HCT116 (cell line): ENCODE measurements around the gene GH2. TPM values are rescaled to one million over a fixed set of nuclear protein-coding genes. Genes with fewer than 3 reads are reported as not detected.
"Not testable (repeated sequence)": the region's sequence is repeated elsewhere in the genome, so short reads cannot be mapped to it uniquely, and the experiment has no call there.

Experiments used
- ATAC-seq: fragments of 200-7000 bp; cut with Tn5 transposase; 2 replicates; pipeline ENCODE4 v1.9.1; 2020; ENCODE audit warnings: mild to moderate bottlenecking, moderate library complexity
- BruUV-seq: library from RNA; stranded (reverse); fragments of 400-500 nt; replicated peaks from 2 replicates; lab custom pipeline; 2021; lab: Mats Ljungman, UMichigan
- CTCF ChIA-PET: fragments of 300-600 bp; sonication (Branson Sonifier 250); formaldehyde crosslinking; loops from one replicate; lab custom pipeline; 2021; ENCODE audit warnings: antibody characterized with exemption; lab: Charles Lee
- POLR2A ChIA-PET: fragments of 300-600, 350-600 bp; sonication (Branson Sonifier 250); formaldehyde crosslinking; loops from one replicate; lab custom pipeline; 2021; ENCODE audit warnings: antibody characterized with exemption; lab: Charles Lee
- RAD21 ChIA-PET, 2 experiments: fragments of 300-600 bp; sonication (Branson Sonifier 250); formaldehyde crosslinking; loops; one replicate each; lab custom pipeline; 2023; ENCODE audit warnings: low total read pairs in 2 of 2; ENCODE audit not compliant: uncharacterized antibody in 2 of 2, unreplicated experiment in 2 of 2, low non-redundant PET in 1 of 2; lab: Charles Lee
- DNase-seq: peaks from one replicate; pipeline ENCODE4 v3.0.0-alpha.2; 2010; ENCODE audit warnings: low read depth, low spot score
- H2AFZ ChIP-seq: fragments of 200-600 bp; shearing (Covaris generic), sonication (generic); 2 replicates; pipeline ENCODE4 v1.6.1; 2017; ENCODE audit warnings: low read depth, mixed run types, mixed read lengths, antibody characterized with exemption, low read length; ENCODE audit not compliant: poor library complexity, severe bottlenecking
- H3K27ac ChIP-seq: 2 replicates; pipeline ENCODE4 v1.5.1; 2012; ENCODE audit warnings: low read depth, low read length
- H3K27me3 ChIP-seq: fragments of 200-600 bp; sonication (generic); 2 replicates; pipeline ENCODE4 v1.6.1; 2016; ENCODE audit warnings: mixed run types, low read length, mixed read lengths; ENCODE audit not compliant: insufficient read depth
- H3K36me3 ChIP-seq, 2 experiments: fragments of 200-500 bp in 1 of 2; fragments of 200-600 bp in 1 of 2; sonication (Bioruptor generic) in 1 of 2; sonication (generic) in 1 of 2; 2 replicates each; pipeline versions ENCODE4 v1.5.1 to v1.6.1; 2014 to 2016; ENCODE audit warnings: low read length in 2 of 2, inconsistent platforms in 1 of 2, mixed read lengths in 1 of 2, mixed run types in 1 of 2; ENCODE audit not compliant: insufficient read depth in 2 of 2, control insufficient read depth in 1 of 2
- H3K4me1 ChIP-seq, 2 experiments: fragments of 200-600 bp in 1 of 2; sonication (generic) in 1 of 2; 2 replicates each; pipeline versions ENCODE4 v1.5.1 to v1.6.1; 2012 to 2017; ENCODE audit warnings: low read length in 2 of 2, inconsistent platforms in 1 of 2, mild to moderate bottlenecking in 1 of 2, mixed read lengths in 1 of 2, mixed run types in 1 of 2, moderate library complexity in 1 of 2; ENCODE audit not compliant: insufficient read depth in 2 of 2, control insufficient read depth in 1 of 2
- H3K4me2 ChIP-seq: fragments of 200-600 bp; sonication (generic); 2 replicates; pipeline ENCODE4 v1.6.1; 2017; ENCODE audit warnings: mixed run types, low read length, mixed read lengths
- H3K4me3 ChIP-seq, 2 experiments: fragments of 200-600 bp in 1 of 2; sonication (generic) in 1 of 2; replicated peaks in 1 of 2; 2 replicates each; pipeline ENCODE4 v1.5.1; 2011 to 2016; ENCODE audit warnings: low read length in 2 of 2, control low read depth in 1 of 2, low read depth in 1 of 2, mild to moderate bottlenecking in 1 of 2, mixed read lengths in 1 of 2, mixed run types in 1 of 2
- H3K79me2 ChIP-seq: fragments of 200-600 bp; sonication (generic); 2 replicates; pipeline ENCODE4 v1.6.1; 2017; ENCODE audit warnings: mild to moderate bottlenecking, mixed run types, low read length, moderate library complexity, mixed read lengths; ENCODE audit not compliant: insufficient read depth
- H3K9ac ChIP-seq: fragments of 200-600 bp; sonication (generic); 2 replicates; pipeline ENCODE4 v1.6.1; 2016; ENCODE audit warnings: low read length, mixed read lengths
- H3K9me2 ChIP-seq: fragments of 200-600 bp; sonication (generic), shearing (Covaris generic); 2 replicates; pipeline ENCODE4 v1.6.1; 2017; ENCODE audit warnings: mixed run types, mild to moderate bottlenecking, moderate library complexity; ENCODE audit not compliant: insufficient read depth
- H3K9me3 ChIP-seq, 2 experiments: fragments of 200-500 bp in 1 of 2; fragments of 200-600 bp in 1 of 2; sonication (Bioruptor generic) in 1 of 2; sonication (generic) in 1 of 2; 2 replicates each; pipeline ENCODE4 v1.6.1; 2014 to 2017; ENCODE audit warnings: low read length in 2 of 2, mixed read lengths in 2 of 2, inconsistent platforms in 1 of 2, low read depth in 1 of 2, mild to moderate bottlenecking in 1 of 2, mixed run types in 1 of 2, moderate library complexity in 1 of 2; ENCODE audit not compliant: control insufficient read depth in 1 of 2, insufficient read depth in 1 of 2
- H4K20me1 ChIP-seq: fragments of 200-600 bp; sonication (generic), shearing (Covaris generic); 2 replicates; pipeline ENCODE4 v1.6.1; 2017; ENCODE audit warnings: mixed run types, mild to moderate bottlenecking, moderate library complexity; ENCODE audit not compliant: insufficient read depth
- CEBPB ChIP-seq: IDR thresholded peaks from 2 replicates; pipeline ENCODE4 v1.6.1; 2012; ENCODE audit warnings: low read depth
- ELF1 ChIP-seq: IDR thresholded peaks from 2 replicates; pipeline ENCODE4 v1.6.1; 2012; ENCODE audit warnings: low read depth, borderline replicate concordance
- intact Hi-C: fragments of 100-400 bp; cut with micrococcal nuclease; formaldehyde crosslinking; loops from 2 replicates; pipeline ENCODE4 v1.10.0; 2022
- total RNA-seq: library from RNA; stranded (reverse); gene quantifications from one replicate; pipeline ENCODE4 v1.2.1, GENCODE V29; 2021; ENCODE audit not compliant: unreplicated experiment
- TF ChIP-seq, protein P1 (sequence below): IDR thresholded peaks from 2 replicates; pipeline ENCODE4 v1.6.1; 2012; ENCODE audit warnings: low read depth
- TF ChIP-seq, protein P2 (sequence below): IDR thresholded peaks from 2 replicates; pipeline ENCODE4 v1.6.1; 2012

GH2 gene
- total RNA-seq, 1 experiment from 2014 or later: not detected

DNA sequence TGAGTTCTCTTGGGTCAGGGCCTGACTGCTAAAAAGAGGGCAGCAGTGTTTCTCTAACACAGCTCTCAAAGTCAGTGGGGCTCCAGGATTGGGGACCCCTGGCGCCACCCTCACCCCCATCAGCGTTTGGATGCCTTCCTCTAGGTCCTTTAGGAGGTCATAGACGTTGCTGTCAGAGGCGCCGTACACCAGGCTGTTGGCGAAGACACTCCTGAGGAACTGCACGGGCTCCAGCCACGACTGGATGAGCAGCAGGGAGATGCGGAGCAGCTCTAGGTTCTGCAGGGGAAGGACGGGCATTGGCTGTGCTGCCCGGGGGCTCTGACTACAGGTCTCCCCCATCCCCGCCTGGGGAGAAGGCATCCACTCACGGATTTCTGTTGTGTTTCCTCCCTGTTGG lies 35.9 kb upstream of the GH2 start:
- ATAC-seq (no peak), DNase-seq (no peak)
- Histone ChIP-seq H3K9me2 (no peaks in the 10 kb centered on the region), H3K4me3 (no peak overlapping the region), H3K27me3 (no peaks in the 10 kb centered on the region), H3K9me3 (no peaks in the 10 kb centered on the region), H2AFZ (no peak overlapping the region), H3K79me2 (no peaks in the 10 kb centered on the region), H3K4me1 (no peaks in the 10 kb centered on the region), H3K27ac (no peak overlapping the region), H3K4me2 (no peak overlapping the region), H4K20me1 (no peaks in the 10 kb centered on the region), H3K9ac (no peak overlapping the region), H3K36me3 (no peaks in the 10 kb centered on the region)
- BruUV-seq: no TSS peak
- TF ChIP-seq ELF1 (no peak), CEBPB (no peak)
- TF ChIP-seq, protein P1, sequence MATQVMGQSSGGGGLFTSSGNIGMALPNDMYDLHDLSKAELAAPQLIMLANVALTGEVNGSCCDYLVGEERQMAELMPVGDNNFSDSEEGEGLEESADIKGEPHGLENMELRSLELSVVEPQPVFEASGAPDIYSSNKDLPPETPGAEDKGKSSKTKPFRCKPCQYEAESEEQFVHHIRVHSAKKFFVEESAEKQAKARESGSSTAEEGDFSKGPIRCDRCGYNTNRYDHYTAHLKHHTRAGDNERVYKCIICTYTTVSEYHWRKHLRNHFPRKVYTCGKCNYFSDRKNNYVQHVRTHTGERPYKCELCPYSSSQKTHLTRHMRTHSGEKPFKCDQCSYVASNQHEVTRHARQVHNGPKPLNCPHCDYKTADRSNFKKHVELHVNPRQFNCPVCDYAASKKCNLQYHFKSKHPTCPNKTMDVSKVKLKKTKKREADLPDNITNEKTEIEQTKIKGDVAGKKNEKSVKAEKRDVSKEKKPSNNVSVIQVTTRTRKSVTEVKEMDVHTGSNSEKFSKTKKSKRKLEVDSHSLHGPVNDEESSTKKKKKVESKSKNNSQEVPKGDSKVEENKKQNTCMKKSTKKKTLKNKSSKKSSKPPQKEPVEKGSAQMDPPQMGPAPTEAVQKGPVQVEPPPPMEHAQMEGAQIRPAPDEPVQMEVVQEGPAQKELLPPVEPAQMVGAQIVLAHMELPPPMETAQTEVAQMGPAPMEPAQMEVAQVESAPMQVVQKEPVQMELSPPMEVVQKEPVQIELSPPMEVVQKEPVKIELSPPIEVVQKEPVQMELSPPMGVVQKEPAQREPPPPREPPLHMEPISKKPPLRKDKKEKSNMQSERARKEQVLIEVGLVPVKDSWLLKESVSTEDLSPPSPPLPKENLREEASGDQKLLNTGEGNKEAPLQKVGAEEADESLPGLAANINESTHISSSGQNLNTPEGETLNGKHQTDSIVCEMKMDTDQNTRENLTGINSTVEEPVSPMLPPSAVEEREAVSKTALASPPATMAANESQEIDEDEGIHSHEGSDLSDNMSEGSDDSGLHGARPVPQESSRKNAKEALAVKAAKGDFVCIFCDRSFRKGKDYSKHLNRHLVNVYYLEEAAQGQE: no peak
- TF ChIP-seq, protein P2, sequence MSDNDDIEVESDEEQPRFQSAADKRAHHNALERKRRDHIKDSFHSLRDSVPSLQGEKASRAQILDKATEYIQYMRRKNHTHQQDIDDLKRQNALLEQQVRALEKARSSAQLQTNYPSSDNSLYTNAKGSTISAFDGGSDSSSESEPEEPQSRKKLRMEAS: no peak
- intact Hi-C loops: loop anchor here (2.0 kb wide), 1 partner anchor 99 kb away; no protein-coding TSS in a partner anchor
- POLR2A ChIA-PET: no interaction called here
- CTCF ChIA-PET: interaction anchor here (0.7 to 3.9 kb wide), 7 partner anchors 14 to 502 kb away, joined by 3 to 90 read pairs (median 69); no protein-coding TSS in a partner anchor
- RAD21 ChIA-PET: no interaction called here

DNA sequence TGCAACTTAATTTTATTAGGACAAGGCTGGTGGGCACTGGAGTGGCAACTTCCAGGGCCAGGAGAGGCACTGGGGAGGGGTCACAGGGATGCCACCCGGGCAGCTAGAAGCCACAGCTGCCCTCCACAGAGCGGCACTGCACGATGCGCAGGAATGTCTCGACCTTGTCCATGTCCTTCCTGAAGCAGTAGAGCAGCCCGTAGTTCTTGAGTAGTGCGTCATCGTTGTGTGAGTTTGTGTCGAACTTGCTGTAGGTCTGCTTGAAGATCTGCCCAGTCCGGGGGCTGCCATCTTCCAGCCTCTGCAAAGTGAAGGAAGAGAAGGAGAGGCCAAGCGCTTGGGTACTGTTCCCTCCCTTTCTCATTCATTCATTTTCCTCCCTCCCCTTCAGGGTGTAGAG lies 35.5 kb upstream of the GH2 start:
- POLR2A ChIA-PET, DNase-seq, H3K27ac ChIP-seq, H4K20me1 ChIP-seq, H3K36me3 ChIP-seq, H3K9ac ChIP-seq, H3K9me3 ChIP-seq, H3K4me3 ChIP-seq, H3K79me2 ChIP-seq, H2AFZ ChIP-seq, H3K4me2 ChIP-seq, H3K27me3 ChIP-seq, RAD21 ChIA-PET, ATAC-seq, intact Hi-C loops, H3K4me1 ChIP-seq, BruUV-seq, H3K9me2 ChIP-seq: not testable (repeated sequence)
- CTCF ChIA-PET: interaction anchor here (1.5 to 3.7 kb wide), 3 partner anchors 29 to 216 kb away, joined by 8 to 90 read pairs (median 77); no protein-coding TSS in a partner anchor
